SKM-1 treated with dmso at 0.1 percent for 144 hours (cell line): ENCODE data around the gene KCNQ1.

Experiments
- DNase-seq: peaks from one replicate; lab custom pipeline; 2025; ENCODE audit not compliant: unreplicated experiment; lab: John Stamatoyannopoulos, UW

KCNQ1 gene

DNA sequence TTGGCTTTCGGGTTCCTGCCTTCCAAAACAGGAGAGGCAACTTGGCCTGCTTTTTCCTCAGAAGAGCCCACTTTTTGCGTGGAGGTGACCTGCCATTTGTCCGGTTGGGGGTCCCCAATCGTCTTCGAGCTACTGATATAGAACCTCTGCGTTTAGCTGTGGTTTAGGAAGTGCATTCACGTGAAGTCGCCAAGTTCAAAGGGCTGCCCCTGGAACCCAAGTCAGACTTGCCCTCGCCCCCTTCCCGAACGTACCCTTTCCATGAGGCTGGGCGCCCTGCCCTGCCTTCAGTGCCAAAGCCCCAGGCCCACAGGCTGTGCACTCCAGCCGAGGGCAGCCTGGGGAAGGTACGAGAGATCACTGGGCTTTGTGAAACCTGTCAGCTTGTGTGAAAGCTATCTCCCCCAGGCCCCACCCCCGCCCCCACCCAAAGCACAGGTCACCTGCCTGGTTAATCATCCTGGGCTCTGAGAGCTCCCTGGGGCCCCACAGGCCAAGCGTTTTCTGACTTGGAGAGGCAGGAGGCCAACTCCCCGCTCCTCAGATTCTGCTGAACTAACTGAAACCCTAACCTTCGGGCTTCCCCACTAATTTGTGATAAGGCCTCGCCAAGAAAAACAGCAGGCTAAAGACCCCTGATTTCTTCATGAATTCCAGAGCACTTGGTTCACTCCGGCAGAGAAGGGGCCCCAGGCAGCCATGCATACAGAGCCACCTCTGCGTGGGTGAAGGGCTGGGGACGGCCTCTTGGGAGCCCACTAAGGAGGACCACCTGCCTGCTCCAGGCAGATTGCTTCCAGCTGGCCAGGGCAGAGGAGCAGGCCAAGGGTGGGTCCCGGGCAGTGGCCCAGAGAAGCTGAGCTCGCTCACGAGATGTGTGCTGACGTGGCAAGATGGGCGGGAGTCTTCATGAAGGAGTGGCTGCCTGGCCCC is 280.8 kb downstream of the KCNQ1 start:
- DNase-seq = no peak

DNA sequence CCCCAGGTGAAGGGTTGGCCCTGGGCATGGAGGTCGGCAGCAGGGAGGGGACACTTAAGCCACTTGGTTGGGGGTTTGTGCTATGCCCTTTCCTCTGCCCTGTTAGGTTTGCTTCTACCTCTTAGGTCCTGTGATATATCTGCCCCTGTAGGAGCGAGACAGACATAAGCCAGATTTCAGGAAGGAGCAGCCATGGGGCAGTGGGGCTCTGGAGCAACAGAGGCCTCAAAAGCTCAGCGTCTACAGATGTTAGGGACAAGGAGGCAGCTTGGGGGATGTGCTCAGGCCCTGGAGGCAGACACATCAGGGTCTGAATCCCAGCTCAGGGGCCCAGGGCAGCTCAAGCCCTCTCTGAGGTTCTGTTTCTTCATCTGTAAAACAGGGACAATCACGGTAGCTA is 282.2 kb downstream of the KCNQ1 start:
- DNase-seq = no peak

DNA sequence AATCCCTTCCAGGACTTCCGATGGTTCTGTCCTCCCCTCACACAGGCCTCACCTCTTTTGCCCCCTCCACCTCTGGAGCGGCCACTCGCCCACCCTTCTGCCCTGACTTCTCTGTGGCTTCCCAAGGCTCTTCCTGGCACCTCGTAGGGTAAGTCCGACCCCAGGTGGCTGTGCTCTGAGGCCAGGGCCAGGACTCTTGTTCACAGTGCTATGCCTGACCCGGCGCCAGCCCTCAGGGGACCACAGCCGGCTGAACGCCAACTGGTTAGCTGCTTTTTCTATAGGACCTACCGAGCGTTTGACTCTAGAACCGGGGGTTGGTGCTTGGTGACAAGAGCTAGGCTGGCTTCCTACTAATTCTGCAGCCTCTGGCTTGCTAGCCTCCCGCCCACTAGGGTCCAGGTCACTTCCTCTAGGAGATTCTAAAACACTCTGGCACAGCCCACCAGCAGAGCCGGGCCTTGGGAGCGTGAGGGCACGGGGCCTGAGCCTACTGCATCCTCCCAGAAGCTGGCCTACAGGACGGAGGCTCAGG is 283.4 kb downstream of the KCNQ1 start:
- DNase-seq = no peak

DNA sequence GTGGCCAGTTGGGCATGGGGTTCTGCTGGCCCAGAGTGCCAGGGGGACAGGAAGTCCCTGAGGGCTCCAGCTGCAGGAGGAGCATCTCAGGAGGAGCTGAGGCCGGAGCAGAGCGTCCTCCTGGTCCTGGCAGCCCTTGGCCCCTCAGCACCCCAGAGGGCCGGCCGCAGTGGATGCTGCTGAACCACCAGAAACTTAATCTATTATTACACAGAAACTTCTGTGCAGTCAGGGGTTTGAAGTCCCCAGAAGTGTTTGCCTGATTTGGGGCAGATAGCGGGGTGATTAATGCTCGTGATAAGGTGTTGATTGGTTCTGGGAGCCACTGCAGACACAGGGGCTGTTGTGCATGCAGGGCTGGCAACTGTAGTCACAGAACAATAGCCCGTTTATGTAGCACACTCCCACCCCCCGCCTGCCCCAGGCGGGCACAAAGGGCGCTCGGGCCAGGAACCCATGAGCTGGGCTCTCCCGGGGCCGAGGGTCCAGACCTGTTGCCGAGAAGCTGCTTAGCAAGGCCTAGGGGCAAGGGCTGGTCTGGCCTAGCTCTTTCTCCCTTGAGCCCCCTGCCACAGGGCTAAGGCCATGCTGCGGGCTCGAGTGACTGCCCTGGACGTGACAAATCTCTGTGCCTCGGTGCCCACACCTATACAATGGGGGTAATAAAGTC is 284.0 kb downstream of the KCNQ1 start:
- no peak for DNase-seq

DNA sequence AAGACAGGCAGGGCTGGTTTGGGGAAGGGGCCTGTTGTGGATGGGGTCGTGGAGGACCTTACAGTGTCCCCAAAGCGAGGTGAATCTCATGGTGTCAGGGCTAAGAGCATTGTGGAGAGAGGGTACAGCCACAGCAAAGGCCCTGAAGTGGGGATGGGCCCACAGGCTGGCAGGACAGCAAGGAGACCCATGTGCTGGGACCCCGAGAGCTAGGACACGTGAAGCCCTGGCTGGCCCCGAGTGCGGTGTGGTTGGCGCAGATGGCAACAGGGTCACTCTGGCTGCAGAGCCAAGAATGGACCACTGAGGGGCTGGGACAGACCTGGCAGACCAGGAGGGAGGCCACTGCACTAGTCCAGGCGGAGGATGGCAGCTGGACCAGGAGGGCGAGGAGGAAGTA is 285.0 kb downstream of the KCNQ1 start:
- no peak for DNase-seq

DNA sequence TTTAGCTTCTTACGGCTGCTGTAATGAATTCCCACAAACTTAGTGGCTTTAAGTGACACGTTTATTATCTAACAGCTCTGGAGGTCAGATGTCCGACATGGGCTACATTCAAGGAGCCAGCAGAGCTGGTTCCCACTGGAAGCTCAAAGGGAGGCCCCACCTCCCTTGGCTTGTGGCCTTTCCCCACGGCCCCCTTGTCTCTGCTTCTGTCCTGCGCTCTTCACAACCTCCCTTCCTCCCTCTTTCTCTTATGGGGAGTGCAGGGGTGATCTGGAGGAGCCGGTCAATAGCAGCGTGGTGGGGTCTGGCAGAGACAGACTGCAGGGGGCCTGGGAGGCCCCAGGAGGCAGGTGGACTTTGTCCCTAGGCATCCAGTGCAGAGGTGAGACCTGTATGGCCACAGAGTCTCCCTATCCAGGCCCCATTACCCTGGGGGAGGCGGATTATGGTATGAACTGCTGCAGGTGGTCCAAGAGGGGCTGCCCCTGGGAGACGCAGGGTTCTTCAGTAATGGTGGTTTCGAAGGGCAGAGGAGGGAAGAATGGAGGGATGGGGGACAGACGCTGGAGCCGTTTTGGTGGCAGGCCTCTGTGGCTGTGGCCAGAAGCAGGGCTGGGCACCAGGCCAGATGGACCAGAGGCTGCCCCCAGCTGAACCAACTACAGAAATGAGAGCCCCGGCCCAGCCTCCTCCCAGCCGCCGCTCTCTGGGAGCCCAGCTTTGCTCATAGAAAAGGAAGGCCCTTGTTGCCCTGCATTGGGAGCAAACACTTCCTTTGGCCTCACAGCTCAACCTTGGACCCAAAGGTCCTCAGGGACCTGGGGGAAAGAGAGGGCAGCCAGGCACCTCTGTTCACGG is 285.7 kb downstream of the KCNQ1 start:
- DNase-seq = no peak

DNA sequence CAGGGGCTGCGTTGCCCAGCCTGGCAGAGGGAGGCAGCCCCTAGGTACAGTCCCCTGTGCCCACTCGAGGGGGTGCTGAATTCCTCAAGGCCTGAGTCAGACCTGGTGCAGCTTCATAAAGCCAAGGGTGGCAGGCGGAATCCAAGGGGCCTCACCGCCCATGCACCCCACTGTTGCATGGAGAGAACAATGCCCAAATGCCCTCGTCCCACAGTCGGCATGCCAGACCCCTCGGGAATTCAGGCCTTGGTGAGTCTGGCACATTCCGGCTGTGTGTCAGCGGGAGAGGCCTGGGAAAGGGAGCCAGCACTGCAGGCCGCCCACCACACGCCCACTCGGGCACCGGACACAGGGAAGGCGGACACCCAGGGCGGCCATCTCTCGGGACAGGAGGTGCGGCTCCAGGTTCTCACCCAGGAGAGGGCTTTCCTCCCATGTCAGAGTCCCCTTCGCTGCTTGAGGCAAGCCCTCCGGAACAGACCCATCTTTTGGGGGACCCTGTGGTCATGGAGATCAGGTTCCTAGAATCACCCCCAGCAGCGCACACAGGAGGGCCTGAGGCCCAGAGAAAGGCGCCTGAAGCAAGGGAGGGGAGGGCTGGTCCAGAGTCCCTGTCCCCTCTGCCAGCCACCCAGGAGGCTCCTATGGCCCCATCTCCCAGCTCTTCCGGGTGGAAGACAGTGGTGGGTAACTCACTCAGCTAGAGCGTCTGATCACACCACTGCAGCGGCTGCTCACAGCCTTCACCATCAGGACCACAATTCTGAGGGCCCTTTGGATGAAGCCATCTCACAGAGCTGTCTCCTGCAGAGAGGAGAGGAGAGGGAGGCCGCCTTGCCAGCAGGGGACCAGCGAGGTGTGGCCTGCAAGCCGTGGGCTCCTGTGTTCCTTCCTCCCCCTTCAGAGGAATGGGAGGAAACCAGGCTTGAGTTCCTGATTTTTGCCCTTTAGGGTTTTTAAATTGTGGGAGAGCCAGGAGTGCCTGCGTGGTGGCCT is 286.6 kb downstream of the KCNQ1 start:
- DNase-seq = no peak

DNA sequence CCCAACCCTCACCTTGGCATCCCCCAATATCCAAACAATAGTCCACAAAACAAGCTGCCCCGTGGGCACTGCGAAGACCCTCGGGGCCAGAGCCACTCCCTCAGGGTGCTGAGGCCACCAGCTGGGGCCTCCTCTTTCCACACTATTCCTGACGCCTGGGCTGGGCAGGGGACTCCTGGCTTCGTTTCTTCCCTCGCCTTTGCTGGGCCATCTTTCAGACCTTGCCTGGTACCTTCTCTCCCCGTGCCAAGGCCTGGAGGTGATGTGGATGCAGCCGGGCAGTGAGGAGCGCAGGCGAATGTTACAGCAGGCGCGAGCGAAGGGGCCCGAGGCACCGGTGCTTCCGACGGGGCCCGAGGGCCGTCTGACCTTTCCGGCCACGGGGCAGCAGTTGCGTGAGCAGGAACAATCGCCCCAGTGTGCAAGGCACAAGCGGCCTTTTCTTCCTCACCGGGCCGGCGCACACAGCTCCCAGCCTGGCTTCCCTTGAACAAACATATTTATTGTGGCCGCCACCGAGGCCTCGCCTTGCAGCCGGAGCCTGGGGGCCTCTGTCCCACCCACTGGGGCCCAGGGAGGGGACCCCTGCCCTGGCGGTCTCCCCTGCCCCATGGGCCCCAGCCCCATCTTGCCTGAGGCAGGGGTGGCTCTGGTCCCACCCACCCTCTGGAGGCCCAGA is 287.6 kb downstream of the KCNQ1 start:
- DNase-seq = no peak

DNA sequence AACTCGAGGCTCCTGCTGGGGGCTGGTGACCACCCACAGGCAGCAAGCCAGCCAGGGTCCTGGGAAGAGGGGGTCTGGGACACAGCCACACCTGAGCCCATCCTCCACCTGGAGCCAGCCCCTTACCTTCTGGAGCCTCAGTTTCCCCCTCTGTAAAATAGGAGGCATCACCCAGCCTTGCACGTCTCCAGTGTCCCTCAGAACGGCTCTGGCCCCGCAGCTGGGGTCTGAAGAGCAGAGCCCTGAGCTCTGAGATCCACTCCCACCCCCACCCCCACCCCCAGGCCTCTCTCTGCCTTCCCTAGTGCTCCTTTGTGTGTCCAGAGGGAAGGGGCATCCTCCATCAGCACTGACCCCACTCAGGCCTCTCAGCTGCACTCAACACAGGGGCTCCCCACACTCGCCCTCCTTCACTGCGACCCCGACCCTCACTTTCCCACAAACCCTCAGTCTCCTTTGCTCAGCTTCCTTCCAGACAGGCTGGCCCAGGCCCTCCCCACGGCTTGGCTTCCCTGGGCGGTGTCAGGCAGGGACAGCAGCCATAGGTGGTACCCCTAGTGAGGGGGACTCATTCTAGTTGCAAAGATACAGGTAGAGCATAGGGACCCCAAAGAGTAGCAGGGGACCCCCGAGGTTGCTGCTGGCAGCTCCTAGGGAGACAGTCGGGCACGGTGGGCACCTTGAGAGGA is 288.3 kb downstream of the KCNQ1 start:
- no peak for DNase-seq

DNA sequence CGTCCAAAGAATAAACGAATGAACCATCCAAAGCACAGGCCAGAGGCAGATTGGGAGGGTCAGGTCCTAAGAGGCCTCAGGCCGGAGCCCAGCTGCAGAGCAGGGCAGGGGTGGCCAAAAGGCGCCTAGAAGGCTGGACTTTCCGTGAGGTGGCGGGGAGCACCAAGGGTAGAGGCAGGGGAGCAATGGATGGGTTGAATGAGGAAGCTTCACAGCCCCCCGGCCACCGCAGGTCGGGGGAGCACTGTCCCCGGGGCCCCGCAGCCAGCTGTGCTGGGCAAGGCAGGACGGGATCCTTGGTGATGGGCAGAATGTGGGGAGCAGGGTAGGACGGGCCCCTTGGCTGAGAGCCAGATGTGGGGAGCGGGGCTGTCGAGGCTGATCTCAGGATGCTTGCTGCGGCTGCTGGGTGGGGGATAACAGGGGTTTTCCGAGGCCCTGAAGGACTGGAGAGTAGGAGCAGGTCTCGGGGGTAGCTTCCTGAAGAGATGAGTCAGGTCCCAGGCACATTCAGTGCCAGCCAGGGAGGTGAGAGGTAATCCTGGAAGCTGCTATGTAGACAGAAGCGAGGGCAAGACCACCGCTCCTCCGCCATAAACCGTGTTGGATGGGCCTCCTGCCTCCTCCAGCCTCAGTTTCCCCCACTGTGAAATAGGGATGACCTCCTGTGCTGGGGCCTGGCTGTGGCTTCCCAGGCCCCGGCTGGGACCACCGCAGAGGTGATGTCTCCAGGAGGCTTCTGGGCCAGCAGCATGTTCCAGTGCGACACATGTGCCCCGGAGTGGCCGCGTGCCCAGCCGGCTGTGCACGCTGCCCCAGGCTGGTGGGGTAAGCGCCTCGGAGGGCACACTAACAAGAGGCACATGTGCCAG is 289.6 kb downstream of the KCNQ1 start:
- DNase-seq = no peak

DNA sequence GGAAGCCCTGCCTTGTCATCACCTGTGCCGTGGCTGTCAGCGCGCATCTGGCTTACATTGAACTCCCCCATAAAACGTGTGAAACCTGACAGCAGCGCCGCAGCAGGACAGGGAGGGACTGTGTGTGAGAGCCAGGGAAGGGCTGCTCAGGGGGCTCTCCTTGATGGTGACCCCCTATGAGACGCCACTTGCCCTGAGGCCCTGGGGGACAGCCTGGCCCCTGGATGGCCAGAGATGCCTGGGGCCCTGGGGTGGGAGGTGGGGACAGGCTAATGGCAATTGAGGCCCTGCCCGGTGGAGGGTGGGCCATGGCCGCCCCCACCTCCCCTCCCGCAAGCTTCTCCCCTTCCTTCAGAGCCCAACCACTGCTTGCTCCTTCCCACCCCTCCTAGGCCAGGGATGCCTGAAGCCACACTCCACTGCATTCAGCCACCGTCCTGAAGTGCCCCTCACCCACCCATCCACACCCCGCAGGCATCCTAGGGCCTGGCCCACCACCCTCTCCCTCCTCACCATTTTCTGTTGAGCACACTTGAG is 290.3 kb downstream of the KCNQ1 start:
- no peak for DNase-seq

DNA sequence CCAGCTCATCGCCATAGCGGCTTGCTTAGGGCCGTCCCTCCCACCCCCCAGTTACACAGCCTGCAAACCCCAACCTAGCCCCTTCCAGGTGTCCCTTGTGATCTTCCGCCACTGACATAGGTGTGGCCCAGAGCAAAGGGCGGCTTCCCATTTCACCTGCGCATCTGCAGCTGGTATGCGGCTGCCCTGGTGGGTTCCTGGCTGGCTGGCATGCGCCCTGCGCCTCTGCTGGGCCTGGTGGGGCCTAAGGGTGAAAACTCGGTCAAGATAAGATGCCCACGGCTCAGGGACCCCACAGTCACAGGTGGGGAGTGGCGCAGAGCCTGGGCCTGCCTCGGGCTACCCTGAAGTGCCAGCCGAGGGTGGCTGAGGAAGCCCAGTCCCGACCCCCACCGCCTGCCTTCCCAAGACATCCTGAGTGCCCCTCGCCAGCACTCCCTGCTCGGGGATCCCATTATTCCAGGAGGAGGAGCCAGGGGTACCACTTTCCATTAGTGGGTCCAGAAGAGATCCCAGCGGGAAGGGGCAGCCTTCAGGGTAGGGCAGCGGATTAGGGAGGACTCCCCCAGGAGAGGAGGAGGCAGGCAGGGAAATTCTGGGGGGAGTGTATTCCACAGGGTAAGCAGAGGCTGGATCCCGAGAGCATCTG is 291.9 kb downstream of the KCNQ1 start:
- no peak for DNase-seq

DNA sequence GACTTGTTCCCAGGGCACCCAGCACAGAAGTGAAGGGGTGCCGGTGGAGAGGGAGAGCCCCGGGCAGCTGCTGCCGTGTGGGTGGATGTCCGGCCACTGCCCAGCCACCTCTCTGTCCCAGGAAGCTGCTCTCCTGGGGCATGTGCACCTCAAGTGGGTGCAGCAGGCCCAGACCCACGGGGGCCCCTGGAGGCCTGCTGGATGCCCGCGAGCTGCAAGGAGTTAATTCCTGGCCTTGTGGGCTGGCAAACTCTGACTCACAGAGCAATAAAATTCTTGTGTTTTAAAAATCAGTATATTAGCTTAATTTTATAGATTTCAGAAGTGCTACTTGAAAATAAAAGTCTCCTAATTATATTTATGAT is 292.4 kb downstream of the KCNQ1 start:
- no peak for DNase-seq

DNA sequence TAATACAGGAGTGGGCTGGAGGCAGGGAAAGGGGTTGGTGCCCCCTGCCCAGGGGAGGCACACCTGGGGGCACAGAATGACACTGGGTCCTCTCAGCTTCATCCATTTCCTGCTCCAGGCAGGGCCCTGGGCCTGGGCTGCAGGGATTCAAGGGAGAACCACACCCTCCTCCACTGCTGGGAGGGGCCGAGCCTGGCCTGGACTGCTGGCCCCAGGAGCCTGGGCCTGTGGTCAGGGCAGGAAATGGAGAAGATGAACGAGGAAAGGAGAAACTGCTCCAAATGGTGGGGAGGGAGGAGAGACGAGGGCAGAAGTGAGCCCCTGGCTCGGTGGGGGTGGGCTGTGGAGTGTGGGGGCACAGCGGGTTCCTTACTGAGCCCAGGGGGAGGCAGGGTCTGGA is 293.1 kb downstream of the KCNQ1 start:
- no peak for DNase-seq

DNA sequence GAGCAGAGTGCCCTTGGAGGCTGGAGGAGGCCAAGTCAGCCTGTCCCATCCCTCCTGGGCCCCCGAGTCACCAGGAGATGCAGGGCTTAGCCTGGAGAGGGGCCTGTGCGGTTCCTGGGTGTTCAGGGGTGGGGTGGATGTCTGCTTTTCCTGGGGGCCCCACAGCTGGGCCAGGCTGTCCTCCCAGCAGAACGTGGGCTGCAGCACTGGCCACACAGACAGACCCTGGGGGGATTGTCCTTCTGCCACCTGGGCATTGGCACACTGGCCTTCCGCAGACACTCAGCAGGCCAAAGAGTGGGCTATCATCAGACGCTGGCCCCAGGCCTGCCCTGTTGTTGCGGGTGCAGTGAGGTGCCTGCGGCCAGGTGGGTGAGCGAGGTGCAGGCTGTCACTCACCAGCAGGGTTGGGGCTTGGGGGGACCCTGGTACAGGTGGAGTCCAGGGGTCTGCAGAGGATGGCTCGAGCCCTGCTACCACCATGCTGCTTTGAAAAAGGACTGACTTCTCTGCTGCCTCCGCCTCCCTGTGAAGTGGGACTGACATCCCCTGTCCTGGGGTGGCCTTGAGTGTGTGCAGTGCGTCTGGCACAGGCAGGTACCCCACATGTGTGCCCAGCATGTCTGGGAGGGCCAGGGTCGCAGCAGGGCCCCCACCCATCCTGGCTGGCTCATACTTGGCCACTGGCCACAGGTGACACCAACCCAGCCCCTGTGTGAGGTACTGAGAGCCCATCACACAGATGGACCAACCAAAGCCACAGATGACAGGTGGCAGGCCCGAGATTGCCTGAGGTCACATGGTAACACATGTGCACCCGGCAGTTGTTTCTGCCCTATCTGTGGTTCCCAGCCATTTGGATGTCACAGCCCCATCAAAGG is 294.0 kb downstream of the KCNQ1 start:
- no peak for DNase-seq

DNA sequence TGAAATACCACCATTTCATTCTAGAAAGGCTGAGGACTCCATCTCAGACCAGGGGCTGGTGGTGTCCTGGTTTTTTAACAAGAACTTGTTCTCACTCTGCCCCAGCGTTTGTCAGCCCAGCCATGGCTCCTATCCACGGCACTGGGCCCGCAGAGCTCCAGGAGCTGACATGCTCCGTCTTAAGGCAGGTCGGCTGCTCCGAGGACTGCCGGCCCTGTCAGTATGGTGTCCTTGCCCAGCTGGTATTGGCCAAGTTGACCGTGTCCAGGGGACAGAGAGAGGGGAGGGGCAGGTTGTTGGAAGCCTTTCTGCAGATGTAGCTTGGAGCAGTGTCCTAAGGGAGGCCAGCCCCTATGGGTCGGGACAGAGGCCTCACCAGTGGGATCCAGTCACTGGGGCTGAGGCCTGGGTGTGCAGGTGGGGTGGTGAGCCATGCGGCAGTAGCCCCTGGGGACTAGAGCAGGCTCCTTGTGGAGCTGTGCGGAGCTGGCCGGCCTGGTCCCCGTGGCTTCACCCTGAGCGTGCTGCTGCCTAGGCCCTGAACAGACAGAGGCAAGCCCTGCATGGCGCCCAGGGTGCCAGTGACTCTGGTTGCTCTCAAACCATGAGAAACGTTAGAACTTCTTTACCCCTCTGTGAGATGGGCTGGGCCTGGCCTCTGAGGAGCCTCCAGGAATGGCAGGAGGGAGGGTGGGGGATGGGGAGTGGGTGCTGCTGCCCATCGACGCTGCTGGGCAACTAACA is 294.9 kb downstream of the KCNQ1 start:
- DNase-seq = no peak
